Activated B cell treated with CpG ODN at 0.5 μM for 24 hours (primary cell): ENCODE data around the gene L3MBTL1. TPM values are rescaled to one million over a fixed set of nuclear protein-coding genes. Genes with fewer than 3 reads are reported as not detected.

Experiments
- ATAC-seq: fragments of 200-7000 bp; cut with Tn5 transposase; one replicate; pipeline ENCODE4 v1.10.0; 2021; ENCODE audit warnings: low read depth, mild to moderate bottlenecking, moderate library complexity
- CTCF ChIA-PET: fragments of 350-600 bp; sonication (Branson Sonifier 250); formaldehyde crosslinking; loops from one replicate; lab custom pipeline; 2021; ENCODE audit warnings: antibody characterized with exemption; lab: Charles Lee
- POLR2A ChIA-PET: fragments of 350-600 bp; sonication (Branson Sonifier 250); formaldehyde crosslinking; loops from one replicate; lab custom pipeline; 2021; ENCODE audit warnings: antibody characterized with exemption; lab: Charles Lee
- DNase-seq: peaks from one replicate; pipeline ENCODE4 v3.0.0; 2022
- H3K27ac Mint-ChIP-seq: one replicate; pipeline ENCODE4 v1.8.0; 2020; ENCODE audit warnings: mixed read lengths
- H3K27me3 Mint-ChIP-seq: one replicate; pipeline ENCODE4 v1.8.0; 2021; ENCODE audit warnings: mixed read lengths
- H3K36me3 Mint-ChIP-seq: one replicate; pipeline ENCODE4 v1.8.0; 2021; ENCODE audit warnings: low read depth, mixed read lengths
- H3K4me1 Mint-ChIP-seq: one replicate; pipeline ENCODE4 v1.8.0; 2021; ENCODE audit warnings: mixed read lengths
- H3K4me3 Mint-ChIP-seq: one replicate; pipeline ENCODE4 v1.8.0; 2020; ENCODE audit warnings: mild to moderate bottlenecking, mixed read lengths
- H3K9me3 Mint-ChIP-seq: one replicate; pipeline ENCODE4 v1.8.0; 2020; ENCODE audit warnings: mixed read lengths
- CTCF ChIP-seq: fragments of 200-600 bp; IDR thresholded peaks from one replicate; pipeline ENCODE4 v1.8.0; 2022; ENCODE audit warnings: antibody characterized with exemption, mild to moderate bottlenecking
- intact Hi-C: fragments of 100-400 bp; cut with micrococcal nuclease; formaldehyde crosslinking; loops from one replicate; pipeline ENCODE4 v1.15.1; 2024
- total RNA-seq: library from RNA; stranded (reverse); gene quantifications from 2 replicates; pipeline ENCODE4 v1.2.3, GENCODE V29; 2022

The L3MBTL1 gene
- total RNA-seq, 1 donor from 2014 or later: 22.5 TPM

DNA sequence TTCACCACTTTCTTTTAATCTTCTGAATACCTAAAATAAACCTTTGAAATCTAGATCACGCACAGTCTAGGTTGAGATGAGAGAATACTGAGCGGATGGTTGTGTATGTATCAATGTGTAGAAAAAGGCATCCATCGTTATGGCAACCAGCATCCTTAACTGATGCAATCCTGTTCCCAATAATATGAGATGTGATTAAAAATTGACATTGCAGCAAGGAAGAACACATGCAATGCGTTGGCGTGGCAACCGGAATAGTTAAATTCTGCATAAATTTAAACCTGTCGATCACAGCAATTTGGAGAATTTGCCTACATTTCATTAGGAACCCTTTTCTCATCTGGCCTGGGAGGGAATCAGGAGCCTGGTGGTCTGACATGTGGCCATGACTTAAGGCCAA lies 1.3 kb upstream of the L3MBTL1 start:
- no peaks in the 10 kb centered on the region for H3K9me3 Mint-ChIP-seq

GRCh38 chr20:43508106-43508505 lies 609 bp downstream of the L3MBTL1 start:
- ATAC-seq (no peak), DNase-seq (no peak)
- Mint-ChIP-seq H3K9me3 (no peaks in the 10 kb centered on the region), H3K36me3 (no peaks in the 10 kb centered on the region), H3K4me1 (peaks cover 6% of the 10 kb centered on the region), H3K27ac (no peak overlapping the region), H3K4me3 (peak overlapping the region; percentile 79), H3K27me3 (peaks cover 45% of the 10 kb centered on the region)
- POLR2A ChIA-PET: no interaction called here
- no peak for TF ChIP-seq CTCF
- CTCF ChIA-PET: no interaction called here
- intact Hi-C loops: no loop called here

More for the DNA sequence above, 1.3 kb upstream of the L3MBTL1 start:
- POLR2A ChIA-PET: no interaction called here
- intact Hi-C loops: no loop called here
- TF ChIP-seq CTCF: no peak
- H3K4me3 Mint-ChIP-seq: no peak overlapping the region
- H3K4me1 Mint-ChIP-seq: peaks cover 6% of the 10 kb centered on the region
- no peak overlapping the region for H3K27ac Mint-ChIP-seq
- H3K27me3 Mint-ChIP-seq: peaks cover 44% of the 10 kb centered on the region
- DNase-seq: no peak
- no peak for ATAC-seq
- no peaks in the 10 kb centered on the region for H3K36me3 Mint-ChIP-seq
- CTCF ChIA-PET: no interaction called here

- TF ChIP-seq CTCF: no peak
- DNase-seq: no peak
- CTCF ChIA-PET: no interaction called here
- H3K4me1 Mint-ChIP-seq: peaks cover 6% of the 10 kb centered on the region
- intact Hi-C loops: no loop called here
- ATAC-seq: no peak
- H3K9me3 Mint-ChIP-seq: no peaks in the 10 kb centered on the region
- H3K36me3 Mint-ChIP-seq: no peaks in the 10 kb centered on the region
- no peak overlapping the region for H3K27ac Mint-ChIP-seq
- H3K4me3 Mint-ChIP-seq: peak overlapping the region; percentile 79
- POLR2A ChIA-PET: no interaction called here
- H3K27me3 Mint-ChIP-seq: peaks cover 42% of the 10 kb centered on the region
Observed at GRCh38 chr20:43508604-43509040, 1.1 kb downstream of the L3MBTL1 start.

- intact Hi-C loops: no loop called here
- DNase-seq (no peak), ATAC-seq (no peak)
- H3K4me3 Mint-ChIP-seq: no peak overlapping the region
- H3K36me3 Mint-ChIP-seq: peaks cover 10% of the 10 kb centered on the region
- POLR2A ChIA-PET: interaction anchor here (0.7 kb wide), 1 partner anchor 53 kb away, joined by 3 read pairs; no protein-coding TSS in a partner anchor
- no peak for TF ChIP-seq CTCF
- CTCF ChIA-PET: no interaction called here
- peaks cover 28% of the 10 kb centered on the region for H3K4me1 Mint-ChIP-seq
- H3K27me3 Mint-ChIP-seq: peaks cover 23% of the 10 kb centered on the region
- H3K27ac Mint-ChIP-seq: no peak overlapping the region
- no peaks in the 10 kb centered on the region for H3K9me3 Mint-ChIP-seq
Observed at GRCh38 chr20:43511879-43512278, 4.4 kb downstream of the L3MBTL1 start.

- intact Hi-C loops: no loop called here
- POLR2A ChIA-PET: interaction anchor here (2.6 kb wide), 1 partner anchor 56 kb away, joined by 44 read pairs; the partner anchor contains the start of gene SRSF6
- Mint-ChIP-seq H3K27ac (no peak overlapping the region), H3K36me3 (peaks cover 15% of the 10 kb centered on the region), H3K27me3 (peaks cover 19% of the 10 kb centered on the region), H3K4me3 (peak overlapping the region; percentile 93), H3K4me1 (peaks cover 24% of the 10 kb centered on the region), H3K9me3 (no peaks in the 10 kb centered on the region)
- DNase-seq (no peak), ATAC-seq (no peak)
- CTCF ChIA-PET: interaction anchor here (1.4 kb wide), 1 partner anchor 168 kb away, joined by 4 read pairs; no protein-coding TSS in a partner anchor
- no peak for TF ChIP-seq CTCF
Observed at GRCh38 chr20:43513372-43513930, 6.0 kb downstream of the L3MBTL1 start.
